NCI-H748 (cell line): Measurements from ENCODE around the gene KANSL1.
A peak's percentile ranks its signal among the peaks of the same experiment; 100 is the strongest.

Source experiments
- DNase-seq: peaks from one replicate; lab custom pipeline; 2025; ENCODE audit not compliant: unreplicated experiment; lab: John Stamatoyannopoulos, UW

KANSL1 gene

GRCh38 chr17:46044989-46045388 lies 148.2 kb downstream of the KANSL1 start:
- DNase-seq, result no peak

GRCh38 chr17:46044286-46044928 lies 148.8 kb downstream of the KANSL1 start:
- peak; percentile 74 for DNase-seq

- no peak for DNase-seq
These were observed 149.6 kb downstream of the KANSL1 start for GRCh38 chr17:46043606-46044005.

- no peak for DNase-seq
These were observed 150.3 kb downstream of the KANSL1 start for GRCh38 chr17:46042925-46043324.

- DNase-seq, result no peak
These were observed 151.0 kb downstream of the KANSL1 start for GRCh38 chr17:46042246-46042645.

GRCh38 chr17:46039592-46040186 lies 153.5 kb downstream of the KANSL1 start:
- no peak for DNase-seq

GRCh38 chr17:46038937-46039336 lies 154.3 kb downstream of the KANSL1 start:
- no peak for DNase-seq

GRCh38 chr17:46038414-46038813 lies 154.8 kb downstream of the KANSL1 start:
- no peak for DNase-seq

GRCh38 chr17:46037722-46038255 lies 155.4 kb downstream of the KANSL1 start:
- DNase-seq, result no peak

GRCh38 chr17:46036491-46036890 lies 156.7 kb downstream of the KANSL1 start:
- no peak for DNase-seq

- DNase-seq, result peak; percentile 24
These were observed 158.0 kb downstream of the KANSL1 start for GRCh38 chr17:46035112-46035818.

- DNase-seq, result no peak
These were observed 159.8 kb downstream of the KANSL1 start for GRCh38 chr17:46033392-46033791.

- no peak for DNase-seq
These were observed 160.3 kb downstream of the KANSL1 start for GRCh38 chr17:46032909-46033308.

- DNase-seq, result no peak
These were observed 161.3 kb downstream of the KANSL1 start for GRCh38 chr17:46031920-46032319.

- no peak for DNase-seq
These were observed 161.8 kb downstream of the KANSL1 start for GRCh38 chr17:46031440-46031839.

- no peak for DNase-seq
These were observed 162.5 kb downstream of the KANSL1 start for GRCh38 chr17:46030752-46031151.

GRCh38 chr17:46029627-46030026 lies 163.6 kb downstream of the KANSL1 start:
- DNase-seq, result no peak

- no peak for DNase-seq
These were observed 164.2 kb downstream of the KANSL1 start for GRCh38 chr17:46028981-46029565.

- no peak for DNase-seq
These were observed 164.9 kb downstream of the KANSL1 start for GRCh38 chr17:46028374-46028773.

GRCh38 chr17:46027976-46028325 lies 165.3 kb downstream of the KANSL1 start:
- DNase-seq, result no peak

- no peak for DNase-seq
These were observed 165.9 kb downstream of the KANSL1 start for GRCh38 chr17:46027048-46027975.
